ENCODE data around the gene PHF20.
"Not testable (repeated sequence)": the region's sequence is repeated elsewhere in the genome, so short reads cannot be mapped to it uniquely, and the experiment has no call there.

The PHF20 gene

GRCh38 chr20:35984382-35984781 lies 212.6 kb downstream of the PHF20 start:
- H3K4me3 ChIP-seq (ENCODE audit: low read depth, low read length) = no peak overlapping the region
- TF ChIP-seq, protein P1, sequence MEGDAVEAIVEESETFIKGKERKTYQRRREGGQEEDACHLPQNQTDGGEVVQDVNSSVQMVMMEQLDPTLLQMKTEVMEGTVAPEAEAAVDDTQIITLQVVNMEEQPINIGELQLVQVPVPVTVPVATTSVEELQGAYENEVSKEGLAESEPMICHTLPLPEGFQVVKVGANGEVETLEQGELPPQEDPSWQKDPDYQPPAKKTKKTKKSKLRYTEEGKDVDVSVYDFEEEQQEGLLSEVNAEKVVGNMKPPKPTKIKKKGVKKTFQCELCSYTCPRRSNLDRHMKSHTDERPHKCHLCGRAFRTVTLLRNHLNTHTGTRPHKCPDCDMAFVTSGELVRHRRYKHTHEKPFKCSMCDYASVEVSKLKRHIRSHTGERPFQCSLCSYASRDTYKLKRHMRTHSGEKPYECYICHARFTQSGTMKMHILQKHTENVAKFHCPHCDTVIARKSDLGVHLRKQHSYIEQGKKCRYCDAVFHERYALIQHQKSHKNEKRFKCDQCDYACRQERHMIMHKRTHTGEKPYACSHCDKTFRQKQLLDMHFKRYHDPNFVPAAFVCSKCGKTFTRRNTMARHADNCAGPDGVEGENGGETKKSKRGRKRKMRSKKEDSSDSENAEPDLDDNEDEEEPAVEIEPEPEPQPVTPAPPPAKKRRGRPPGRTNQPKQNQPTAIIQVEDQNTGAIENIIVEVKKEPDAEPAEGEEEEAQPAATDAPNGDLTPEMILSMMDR (IDR thresholded peaks at IDR 0.05; ENCODE audit: borderline replicate concordance, insufficient read depth, low read depth, low read length) = no peak

DNA sequence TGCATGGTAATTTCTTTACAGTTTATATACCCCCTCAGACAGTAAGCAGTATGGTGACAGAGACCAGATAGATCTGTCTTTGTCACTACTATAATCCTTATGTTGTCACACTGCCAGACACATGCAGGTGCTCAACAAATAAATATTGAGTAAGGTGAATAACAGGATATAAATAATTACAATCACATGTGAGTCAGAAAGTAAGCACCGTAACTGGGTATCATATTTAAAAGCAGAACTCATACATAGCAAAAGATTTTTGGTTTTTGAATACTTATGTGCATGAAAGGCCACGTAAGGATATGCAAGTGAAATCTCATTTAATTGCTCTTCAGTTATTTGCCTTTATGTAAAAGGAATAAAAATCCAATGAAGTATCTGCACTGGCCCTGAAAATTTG lies 214.0 kb downstream of the PHF20 start:
- TF ChIP-seq, protein P1 (IDR thresholded peaks at IDR 0.05; ENCODE audit: borderline replicate concordance, insufficient read depth, low read depth, low read length) = no peak
- no peak overlapping the region for H3K4me3 ChIP-seq (ENCODE audit: low read depth, low read length)

DNA sequence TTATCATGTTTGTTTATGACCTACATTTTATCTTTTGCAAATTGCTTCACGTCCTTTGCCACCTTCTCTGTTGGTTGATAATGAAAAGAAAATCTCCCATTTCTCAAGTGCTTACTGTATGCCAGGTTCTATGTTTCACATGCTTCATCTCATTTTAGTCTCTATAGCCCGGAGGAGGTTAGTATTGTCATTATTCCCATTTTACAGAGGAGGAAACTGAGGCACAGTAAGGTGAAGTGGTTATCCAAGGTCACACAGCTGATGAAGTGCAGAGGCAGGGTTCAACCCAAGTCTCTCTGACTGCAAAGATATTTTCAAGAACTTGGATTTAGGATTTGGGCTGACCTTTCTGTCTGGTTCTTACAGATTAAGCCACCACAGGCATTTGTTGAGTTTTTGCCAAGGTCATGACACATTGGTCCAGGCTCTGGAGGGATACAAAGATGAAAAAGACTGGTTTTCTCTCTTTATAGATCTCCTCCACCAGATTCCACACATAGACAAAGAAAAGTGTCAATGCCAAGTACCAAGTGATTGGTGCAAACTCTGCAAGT lies 217.2 kb downstream of the PHF20 start:
- TF ChIP-seq, protein P1 (IDR thresholded peaks at IDR 0.05; ENCODE audit: borderline replicate concordance, insufficient read depth, low read depth, low read length) = no peak
- no peak overlapping the region for H3K4me3 ChIP-seq (ENCODE audit: low read depth, low read length)

DNA sequence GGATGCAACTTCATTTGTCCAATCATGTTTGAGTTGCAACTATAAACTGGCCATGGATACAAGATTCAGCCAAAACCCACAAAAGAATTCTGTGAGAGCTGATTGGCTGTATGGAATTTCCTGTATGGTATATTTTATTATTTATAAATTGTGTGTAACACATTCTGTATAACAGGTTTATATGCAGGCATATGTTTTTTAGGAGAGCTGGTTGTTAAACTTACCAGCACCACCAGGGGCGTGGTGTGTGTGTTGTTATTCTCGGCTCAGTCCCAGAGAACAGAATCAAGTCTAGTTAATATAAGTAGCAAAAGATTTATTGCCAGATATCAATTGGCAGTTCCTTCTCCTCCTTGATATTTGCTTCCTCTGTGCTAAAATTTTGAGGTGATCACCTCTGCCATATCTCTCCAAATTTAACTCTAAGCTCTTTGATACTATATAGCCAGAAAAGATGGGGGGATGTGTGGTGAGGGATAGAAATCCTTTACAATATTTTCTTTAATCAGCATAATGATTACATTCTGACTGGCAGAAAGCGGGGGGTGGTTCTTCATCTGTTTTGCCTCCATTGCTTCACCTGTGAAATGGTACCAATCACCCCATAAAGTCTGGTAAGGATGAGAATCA lies 219.4 kb downstream of the PHF20 start:
- TF ChIP-seq, protein P1 (IDR thresholded peaks at IDR 0.05; ENCODE audit: borderline replicate concordance, insufficient read depth, low read depth, low read length) = peak; percentile 42; the same call in 1 of the 2 replicates
- H3K4me3 ChIP-seq (ENCODE audit: low read depth, low read length) = no peak overlapping the region

GRCh38 chr20:35992713-35993335 lies 221.0 kb downstream of the PHF20 start:
- H3K4me3 ChIP-seq (ENCODE audit: low read depth, low read length) = no peak overlapping the region
- TF ChIP-seq, protein P1 (IDR thresholded peaks at IDR 0.05; ENCODE audit: borderline replicate concordance, insufficient read depth, low read depth, low read length) = peak; percentile 76

DNA sequence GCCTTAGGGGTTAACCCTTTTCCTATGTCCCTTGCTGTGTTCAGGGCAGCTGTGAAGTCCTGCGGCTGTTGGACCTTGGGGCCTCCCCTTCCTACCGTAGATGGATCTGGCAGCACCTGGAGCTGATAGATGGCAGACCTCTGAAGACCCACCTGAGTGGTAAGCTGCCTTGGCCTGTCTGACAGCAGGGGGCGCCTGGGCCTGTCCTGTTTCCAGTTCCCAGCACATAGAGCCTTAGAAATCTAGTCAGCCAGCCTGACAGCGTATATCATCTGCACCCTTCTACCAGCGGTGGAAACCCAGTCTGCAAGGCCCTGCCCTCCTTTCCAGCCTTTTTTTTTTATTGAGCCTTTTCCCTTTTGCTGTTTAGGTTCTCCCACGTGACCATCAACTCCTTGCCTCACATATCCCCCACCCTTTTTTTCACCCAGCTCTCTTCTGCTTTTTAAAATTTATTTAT lies 223.2 kb downstream of the PHF20 start:
- TF ChIP-seq, protein P1 (IDR thresholded peaks at IDR 0.05; ENCODE audit: borderline replicate concordance, insufficient read depth, low read depth, low read length) = peak; percentile 92

DNA sequence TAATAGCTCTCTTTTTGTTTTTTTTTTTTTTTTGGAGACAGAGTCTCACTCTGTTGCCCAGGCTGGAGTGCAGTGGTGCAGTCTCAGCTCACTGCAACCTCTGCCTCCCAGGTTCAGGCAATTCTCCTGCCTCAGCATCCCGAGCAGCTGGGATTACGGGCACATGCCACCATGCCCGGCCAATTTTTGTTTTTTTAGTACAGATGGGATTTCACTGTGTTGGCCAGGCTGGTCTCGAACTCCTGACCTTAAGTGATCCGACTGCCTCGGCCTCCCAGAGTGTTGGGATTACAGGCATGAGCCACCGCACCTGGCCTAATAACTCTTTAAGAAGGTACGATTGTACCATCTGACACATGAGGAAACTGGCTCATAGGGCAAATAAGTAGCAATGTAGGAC lies 224.7 kb downstream of the PHF20 start:
- H3K4me3 ChIP-seq (ENCODE audit: low read depth, low read length) = not testable (repeated sequence)

More for the DNA sequence above, 223.2 kb downstream of the PHF20 start:
- H3K4me3 ChIP-seq (ENCODE audit: low read depth, low read length) = no peak overlapping the region
